HEK293 (cell line): ENCODE measurements around the gene ICAM2.

ENCODE experiments used
- CTCF ChIA-PET: fragments of 350-600 bp; formaldehyde crosslinking; extraction: SDS; loops from one replicate; lab custom pipeline; 2021; ENCODE audit warnings: antibody characterized with exemption; lab: Yijun Ruan, JAX
- POLR2A ChIA-PET: fragments of 300-600 bp; formaldehyde crosslinking; extraction: SDS; loops from one replicate; lab custom pipeline; 2020; ENCODE audit warnings: antibody characterized with exemption, inconsistent platforms; lab: Yijun Ruan, JAX
- H3K27ac ChIP-seq: fragments of 200-500 bp; sonication (Bioruptor generic); 2 replicates; pipeline ENCODE4 v1.5.1; 2014; ENCODE audit warnings: low read depth, low read length, control low read depth, inconsistent platforms; ENCODE audit errors: extremely low read depth
- H3K36me3 ChIP-seq, 2 experiments: fragments of 200-500 bp in 1 of 2; sonication (Bioruptor generic) in 1 of 2; 1 replicate in 1 of 2; 2 replicates in 1 of 2; pipeline ENCODE4 v1.5.1; 2014 to 2017; ENCODE audit warnings: inconsistent platforms in 2 of 2, low read length in 2 of 2; ENCODE audit not compliant: control insufficient read depth in 2 of 2, insufficient read depth in 1 of 2
- H3K4me1 ChIP-seq: fragments of 200-500 bp; sonication (Bioruptor generic); 2 replicates; pipeline ENCODE4 v1.5.1; 2014; ENCODE audit warnings: mild to moderate bottlenecking, low read length, inconsistent platforms; ENCODE audit not compliant: control insufficient read depth, insufficient read depth
- H3K4me3 ChIP-seq: 2 replicates; pipeline ENCODE4 v1.5.1; 2011; ENCODE audit warnings: low read depth, mild to moderate bottlenecking, control low read depth, low read length, moderate library complexity
- H3K9me3 ChIP-seq: fragments of 200-500 bp; sonication (Bioruptor generic); 2 replicates; pipeline ENCODE4 v1.5.1; 2014; ENCODE audit warnings: low read depth, low read length, inconsistent platforms; ENCODE audit not compliant: control insufficient read depth, insufficient read depth
- ATF2 ChIP-seq: fragments of 450-650 bp; formaldehyde crosslinking; IDR thresholded peaks from 2 replicates; pipeline ENCODE4 v1.5.1; 2016; ENCODE audit warnings: missing biosample characterization, missing genetic modification characterization, low read depth
- EGR2 ChIP-seq: fragments of 450-650 bp; formaldehyde crosslinking; IDR thresholded peaks from 2 replicates; pipeline ENCODE4 v1.5.1; 2016; ENCODE audit warnings: low read depth, missing biosample characterization, missing genetic modification characterization
- ELK4 ChIP-seq: IDR thresholded peaks from 2 replicates; pipeline ENCODE4 v1.6.1; 2011; ENCODE audit warnings: mild to moderate bottlenecking, low read depth, low read length, borderline replicate concordance
- HOXD13 ChIP-seq: sonication (generic); formaldehyde crosslinking; IDR thresholded peaks from 2 replicates; pipeline ENCODE4 v1.8.0; 2022; ENCODE audit warnings: missing genetic modification reagents, borderline replicate concordance
- KLF1 ChIP-seq: fragments of 450-650 bp; formaldehyde crosslinking; IDR thresholded peaks from 2 replicates; pipeline ENCODE4 v1.5.1; 2016; ENCODE audit warnings: missing biosample characterization, missing genetic modification characterization
- PRDM1 ChIP-seq: fragments of 450-650 bp; formaldehyde crosslinking; IDR thresholded peaks from 2 replicates; pipeline ENCODE4; 2016; ENCODE audit warnings: missing biosample characterization, missing genetic modification characterization
- PRDM2 ChIP-seq: fragments of 450-650 bp; formaldehyde crosslinking; IDR thresholded peaks from 2 replicates; pipeline ENCODE4 v1.5.1; 2016; ENCODE audit warnings: missing biosample characterization, missing genetic modification characterization, borderline replicate concordance
- SP7 ChIP-seq: fragments of 450-650 bp; formaldehyde crosslinking; IDR thresholded peaks from 2 replicates; pipeline ENCODE4 v1.5.1; 2016; ENCODE audit warnings: missing biosample characterization, missing genetic modification characterization
- ZBTB20 ChIP-seq: fragments of 450-650 bp; formaldehyde crosslinking; IDR thresholded peaks from 2 replicates; pipeline ENCODE4 v1.5.1; 2016; ENCODE audit warnings: missing biosample characterization, missing genetic modification characterization
- ZNF335 ChIP-seq: fragments of 450-650 bp; formaldehyde crosslinking; conservative IDR thresholded peaks from 2 replicates; pipeline ENCODE4 v1.5.1; 2016; ENCODE audit warnings: missing biosample characterization, missing genetic modification characterization
- ZNF366 ChIP-seq: fragments of 450-650 bp; formaldehyde crosslinking; conservative IDR thresholded peaks from 2 replicates; pipeline ENCODE4 v1.5.1; 2016; ENCODE audit warnings: missing biosample characterization, missing genetic modification characterization
- ZNF629 ChIP-seq: fragments of 450-650 bp; formaldehyde crosslinking; IDR thresholded peaks from 2 replicates; pipeline ENCODE4 v1.5.1; 2017; ENCODE audit warnings: missing biosample characterization, missing genetic modification characterization

ICAM2 gene

GRCh38 chr17:64024215-64024654 is 3.8 kb upstream of the ICAM2 start:
- H3K27ac ChIP-seq: no peak overlapping the region

More at GRCh38 chr17:64024215-64024654, 3.8 kb upstream of the ICAM2 start:
- CTCF ChIA-PET: interaction anchor here (0.9 to 8.8 kb wide), 8 partner anchors 7 to 113 kb away, joined by 3 to 295 read pairs (median 18); partner anchors contain the start of genes CSHL1, ERN1 and GH1
- H3K4me1 ChIP-seq: no peaks in the 10 kb centered on the region
- no peak for TF ChIP-seq KLF1
- TF ChIP-seq ZBTB20 (tag by site-specific recombination): no peak
- peak; percentile 38 for TF ChIP-seq ZNF629
- TF ChIP-seq EGR2 (tag by site-specific recombination): no peak
- no peak for TF ChIP-seq PRDM1
- no peak for TF ChIP-seq HOXD13 (CRISPR knock-in tag)
- peak; percentile 79 for TF ChIP-seq ATF2 (tag by site-specific recombination)
- no peak for TF ChIP-seq ELK4
- no peak for TF ChIP-seq PRDM2 (tag by site-specific recombination)
- TF ChIP-seq ZNF366: no peak
- TF ChIP-seq ZNF335 (tag by site-specific recombination): peak; percentile 33
- peak; percentile 75 for TF ChIP-seq SP7 (tag by site-specific recombination)
- TF ChIP-seq, all 188 proteins: peak for 4
- no peaks in the 10 kb centered on the region for H3K36me3 ChIP-seq
- no peaks in the 10 kb centered on the region for H3K9me3 ChIP-seq
- H3K4me3 ChIP-seq: no peak overlapping the region
- POLR2A ChIA-PET: no interaction called here
